NCI-H446 treated with DMSO at 0.1 percent for 48 hours (cell line): ENCODE measurements around the gene PKMYT1.
A peak's percentile ranks its signal among the peaks of the same experiment; 100 is the strongest.

ENCODE experiments used
- DNase-seq: peaks from one replicate; lab custom pipeline; 2025; lab: John Stamatoyannopoulos, UW

PKMYT1 gene

GRCh38 chr16:2980227-2981176 lies at the start of gene PKMYT1:
Gene PKMYT1, minus strand, starts transcription at chr16:2980446. Its CDS starts 789 bp downstream, at chr16:2979657.
- peak; percentile 51 for DNase-seq

- no peak for DNase-seq
Observed at GRCh38 chr16:3029491-3030221, 49.4 kb upstream of the PKMYT1 start.

GRCh38 chr16:3028716-3029319 lies 48.6 kb upstream of the PKMYT1 start:
- DNase-seq: no peak

GRCh38 chr16:3027983-3028715 lies 47.9 kb upstream of the PKMYT1 start:
- DNase-seq: no peak

- DNase-seq: no peak
Observed at GRCh38 chr16:3027489-3027795, 47.2 kb upstream of the PKMYT1 start.

- no peak for DNase-seq
Observed at GRCh38 chr16:3026609-3027488, 46.6 kb upstream of the PKMYT1 start.

GRCh38 chr16:3026003-3026378 lies 45.7 kb upstream of the PKMYT1 start:
- DNase-seq: no peak

- DNase-seq: no peak
Observed at GRCh38 chr16:3025032-3026002, 45.1 kb upstream of the PKMYT1 start.

- DNase-seq: peak; percentile 94
Observed at GRCh38 chr16:3023669-3024478, 43.6 kb upstream of the PKMYT1 start, which contains the start of the genes HCFC1R1 and THOC6. Gene HCFC1R1, minus strand, starts transcription at chr16:3023942. Its CDS starts 1 bp downstream, at chr16:3023941. Gene THOC6, plus strand, starts transcription at chr16:3024035. Its CDS starts 292 bp downstream, at chr16:3024327.

GRCh38 chr16:3023415-3023668 lies 43.1 kb upstream of the PKMYT1 start:
- DNase-seq: peak; percentile 46

GRCh38 chr16:3022684-3023414 lies 42.6 kb upstream of the PKMYT1 start:
- no peak for DNase-seq

GRCh38 chr16:3022208-3022683 lies 42.0 kb upstream of the PKMYT1 start:
- peak; percentile 76 for DNase-seq

- peak; percentile 42 for DNase-seq
Observed at GRCh38 chr16:3021449-3022207, 41.4 kb upstream of the PKMYT1 start.

- DNase-seq: peak; percentile 56
Observed at GRCh38 chr16:3020604-3021448, 40.6 kb upstream of the PKMYT1 start.

- peak; percentile 48 for DNase-seq
Observed at GRCh38 chr16:3020247-3020603, 40.0 kb upstream of the PKMYT1 start, which contains the start of gene TNFRSF12A. Gene TNFRSF12A, plus strand, starts transcription at chr16:3020368. Its CDS starts 30 bp downstream, at chr16:3020398.

- DNase-seq: no peak
Observed at GRCh38 chr16:3019594-3020246, 39.5 kb upstream of the PKMYT1 start.
